GM18861 (cell line): Measurements from ENCODE around the gene TGFBRAP1.

ENCODE experiments used
- ATAC-seq: cut with Tn5 transposase; IDR thresholded peaks from one replicate; pipeline ENCODE4 v1.9.1; 2021; ENCODE audit not compliant: unreplicated experiment

TGFBRAP1 gene

DNA sequence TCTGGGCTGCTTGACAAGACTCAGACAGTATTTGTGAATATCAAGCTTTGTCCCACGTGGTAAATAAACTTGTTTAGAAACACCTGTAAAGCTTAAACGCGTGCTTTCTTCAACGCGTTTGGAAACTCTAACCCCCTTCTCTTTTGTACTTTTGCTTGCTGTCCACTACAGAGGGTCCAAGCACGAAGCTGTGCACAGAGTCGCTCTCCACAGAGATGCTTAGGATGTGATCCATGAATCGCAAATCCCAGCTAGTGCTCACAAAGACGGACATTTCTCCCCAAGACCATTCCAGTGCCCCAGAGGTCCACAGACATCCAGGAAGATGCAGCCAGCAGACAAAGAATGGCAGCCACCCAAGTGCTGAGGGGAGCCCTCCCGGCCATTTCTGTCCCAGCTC, 88.1 kb downstream of the TGFBRAP1 start, which contains the start of gene GPR45:
Gene GPR45 (plus strand): TSS at position 301 of the 400 bp plus-strand sequence. CDS start 116 bp downstream, outside the sequence.
- no peak for ATAC-seq

- ATAC-seq, result no peak
Measured at GRCh38 chr2:105239924-105240323, 89.6 kb downstream of the TGFBRAP1 start.

DNA sequence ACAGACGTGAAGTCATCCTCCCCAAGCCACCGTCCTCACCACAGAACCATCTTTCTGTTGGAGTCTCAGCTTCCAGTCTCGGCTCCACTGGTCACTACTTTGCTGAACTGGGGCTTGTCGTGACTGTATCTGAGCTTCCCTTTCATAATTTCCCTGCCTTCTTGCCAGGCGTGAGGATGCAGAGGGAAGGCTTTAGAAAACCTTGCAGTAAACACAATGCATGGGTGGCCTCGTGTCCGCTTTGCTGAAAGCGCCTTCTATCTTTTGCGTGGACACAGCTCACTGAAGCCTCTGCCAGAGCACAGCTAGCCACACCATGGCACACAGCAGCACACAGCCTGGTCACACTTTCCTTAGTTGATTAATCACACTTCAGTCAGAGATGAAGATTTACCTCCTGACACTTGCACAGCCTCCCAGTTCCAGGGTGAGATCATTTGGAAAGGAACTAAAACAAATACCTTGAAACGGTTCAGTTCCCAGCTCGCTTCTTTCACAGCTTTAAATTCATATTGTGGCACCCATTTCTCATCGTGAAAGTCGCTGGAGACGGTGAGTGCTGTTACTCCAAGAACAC, 90.8 kb downstream of the TGFBRAP1 start:
- no peak for ATAC-seq

DNA sequence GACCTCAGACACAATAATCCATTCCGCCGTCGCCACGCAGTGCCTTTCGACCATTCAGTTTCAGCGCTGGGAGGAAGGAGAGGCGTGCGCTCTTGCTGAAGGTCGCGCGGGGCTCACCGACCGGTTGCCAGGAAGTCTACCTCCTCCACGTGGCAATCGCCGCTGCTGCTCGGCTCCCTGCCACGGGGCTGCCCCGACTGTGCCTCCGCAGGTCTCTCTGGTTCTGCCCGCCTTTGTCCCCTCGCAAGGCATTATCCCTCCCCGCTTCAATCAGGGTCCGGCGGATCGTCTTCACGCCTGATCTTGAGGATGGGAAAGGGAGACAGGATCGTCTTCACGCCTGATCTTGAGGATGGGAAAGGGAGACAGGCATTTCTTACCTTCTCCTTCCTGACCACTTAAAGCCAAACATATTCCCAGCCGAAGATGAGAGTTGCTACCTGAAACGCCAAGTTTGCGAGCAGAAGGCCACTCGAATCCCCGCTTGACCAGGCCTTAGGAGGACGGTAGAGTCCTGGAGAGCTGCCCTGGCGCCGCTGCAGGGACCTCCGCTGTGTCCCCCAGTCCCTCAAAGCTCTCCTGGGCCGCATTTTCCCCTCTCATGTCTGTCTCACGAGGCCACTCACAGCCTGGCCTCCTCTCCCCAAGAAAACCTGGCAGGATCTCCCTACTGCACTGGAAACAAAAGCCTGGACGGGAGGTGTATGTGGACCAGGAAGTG, 92.3 kb downstream of the TGFBRAP1 start:
- no peak for ATAC-seq

DNA sequence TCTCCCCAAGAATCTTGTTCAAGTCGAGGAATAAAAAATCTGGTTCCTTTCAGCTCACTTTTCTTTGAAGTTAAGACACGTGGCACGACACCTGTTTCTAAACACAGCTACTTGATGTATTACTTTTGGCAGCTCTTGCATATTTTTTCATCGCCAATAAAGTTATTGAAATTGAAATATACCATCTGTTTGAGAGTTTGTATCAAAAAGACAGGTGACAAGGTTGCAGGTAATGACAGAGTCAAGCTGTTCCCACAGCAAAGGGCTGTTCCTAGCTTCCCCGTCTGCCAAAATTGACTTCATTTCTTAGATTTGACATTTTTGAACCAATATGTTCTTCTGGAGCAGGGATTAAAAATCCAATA, 93.5 kb downstream of the TGFBRAP1 start:
- no peak for ATAC-seq

GRCh38 chr2:105235388-105236059, 94.0 kb downstream of the TGFBRAP1 start:
- peak; percentile 60 for ATAC-seq

DNA sequence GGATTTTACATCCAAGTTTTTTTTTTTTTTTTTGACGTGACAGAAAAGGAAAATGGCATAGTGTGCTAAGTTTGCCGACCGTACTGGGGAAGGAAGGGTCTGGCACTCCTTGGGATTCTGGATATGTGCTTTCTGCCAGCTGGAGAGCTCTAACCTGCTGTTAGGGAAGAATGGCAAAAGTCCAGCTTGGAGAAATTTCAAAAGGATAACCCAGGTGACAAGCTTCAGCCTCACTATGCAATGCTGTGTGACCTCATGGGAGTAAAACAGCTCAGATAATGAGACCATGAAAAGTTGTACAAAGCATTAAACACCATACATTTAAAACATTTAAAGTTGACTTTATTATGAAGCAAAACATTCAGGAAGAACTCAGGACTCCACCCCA, 98.3 kb downstream of the TGFBRAP1 start:
- ATAC-seq, result no peak

GRCh38 chr2:105224444-105224843, 105.1 kb downstream of the TGFBRAP1 start:
- ATAC-seq, result no peak

- ATAC-seq, result no peak
Measured at GRCh38 chr2:105220604-105221003, 108.9 kb downstream of the TGFBRAP1 start.

GRCh38 chr2:105215586-105216192, 113.8 kb downstream of the TGFBRAP1 start:
- ATAC-seq, result no peak
